Measurements from ENCODE around the gene FTHL17. TPM values are rescaled to one million over a fixed set of nuclear protein-coding genes. Genes with fewer than 3 reads are reported as not detected.

The FTHL17 gene
- total RNA-seq, 1 donor from 2014 or later: not detected

GRCh38 chrX:31057691-31058090 lies 14.2 kb downstream of the FTHL17 start:
- intact Hi-C loops (cut with micrococcal nuclease): no loop called here
- H3K4me1 Mint-ChIP-seq: no peaks in the 10 kb centered on the region
- H3K4me3 Mint-ChIP-seq: no peak overlapping the region
- CTCF ChIA-PET: interaction anchor here (0.7 kb wide), 1 partner anchor 156 kb away, joined by 4 read pairs; no protein-coding TSS in a partner anchor
- H3K27me3 Mint-ChIP-seq: no peaks in the 10 kb centered on the region
- DNase-seq: no peak
- TF ChIP-seq, protein P1, sequence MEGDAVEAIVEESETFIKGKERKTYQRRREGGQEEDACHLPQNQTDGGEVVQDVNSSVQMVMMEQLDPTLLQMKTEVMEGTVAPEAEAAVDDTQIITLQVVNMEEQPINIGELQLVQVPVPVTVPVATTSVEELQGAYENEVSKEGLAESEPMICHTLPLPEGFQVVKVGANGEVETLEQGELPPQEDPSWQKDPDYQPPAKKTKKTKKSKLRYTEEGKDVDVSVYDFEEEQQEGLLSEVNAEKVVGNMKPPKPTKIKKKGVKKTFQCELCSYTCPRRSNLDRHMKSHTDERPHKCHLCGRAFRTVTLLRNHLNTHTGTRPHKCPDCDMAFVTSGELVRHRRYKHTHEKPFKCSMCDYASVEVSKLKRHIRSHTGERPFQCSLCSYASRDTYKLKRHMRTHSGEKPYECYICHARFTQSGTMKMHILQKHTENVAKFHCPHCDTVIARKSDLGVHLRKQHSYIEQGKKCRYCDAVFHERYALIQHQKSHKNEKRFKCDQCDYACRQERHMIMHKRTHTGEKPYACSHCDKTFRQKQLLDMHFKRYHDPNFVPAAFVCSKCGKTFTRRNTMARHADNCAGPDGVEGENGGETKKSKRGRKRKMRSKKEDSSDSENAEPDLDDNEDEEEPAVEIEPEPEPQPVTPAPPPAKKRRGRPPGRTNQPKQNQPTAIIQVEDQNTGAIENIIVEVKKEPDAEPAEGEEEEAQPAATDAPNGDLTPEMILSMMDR (IDR thresholded peaks at IDR 0.05): no peak
- H3K36me3 Mint-ChIP-seq (ENCODE audit: low read depth): no peaks in the 10 kb centered on the region
- POLR2A ChIA-PET: no interaction called here
- H3K9me3 Mint-ChIP-seq: no peaks in the 10 kb centered on the region
- no peak overlapping the region for H3K27ac Mint-ChIP-seq
- ATAC-seq (ENCODE audit: low read depth): no peak

GRCh38 chrX:31057291-31057690 lies 14.6 kb downstream of the FTHL17 start:
- no peak for DNase-seq
- TF ChIP-seq, protein P1 (IDR thresholded peaks at IDR 0.05): no peak
- Mint-ChIP-seq H3K27ac (no peak overlapping the region), H3K4me3 (no peak overlapping the region), H3K36me3 (ENCODE audit: low read depth) (no peaks in the 10 kb centered on the region), H3K4me1 (no peaks in the 10 kb centered on the region), H3K9me3 (no peaks in the 10 kb centered on the region), H3K27me3 (no peaks in the 10 kb centered on the region)
- CTCF ChIA-PET: interaction anchor here (0.7 kb wide), 1 partner anchor 156 kb away, joined by 4 read pairs; no protein-coding TSS in a partner anchor
- POLR2A ChIA-PET: no interaction called here
- no peak for ATAC-seq (ENCODE audit: low read depth)
- intact Hi-C loops (cut with micrococcal nuclease): no loop called here

DNA sequence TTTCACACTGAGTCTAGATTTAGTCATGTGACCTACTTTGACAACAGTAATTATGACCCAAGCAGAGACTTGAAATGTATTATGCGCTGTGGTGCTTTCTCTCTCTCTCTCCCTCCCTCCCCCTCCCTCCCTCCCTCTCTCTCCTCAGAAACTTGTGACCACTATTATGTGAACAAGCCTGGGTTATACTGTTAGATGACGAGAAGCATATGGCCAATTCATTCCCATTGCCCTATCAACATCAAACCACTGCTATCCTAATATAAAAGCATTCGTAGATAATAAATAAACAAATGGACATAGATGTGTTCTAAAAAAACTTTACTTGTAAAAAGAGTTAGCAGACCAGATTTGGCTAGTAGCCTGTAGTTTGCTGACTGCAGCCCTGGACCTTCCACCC lies 18.2 kb downstream of the FTHL17 start:
- no peaks in the 10 kb centered on the region for H3K36me3 Mint-ChIP-seq (ENCODE audit: low read depth)
- H3K4me3 Mint-ChIP-seq: no peak overlapping the region
- POLR2A ChIA-PET: no interaction called here
- intact Hi-C loops (cut with micrococcal nuclease): no loop called here
- H3K9me3 Mint-ChIP-seq: no peaks in the 10 kb centered on the region
- DNase-seq (no peak), ATAC-seq (ENCODE audit: low read depth) (no peak)
- CTCF ChIA-PET: no interaction called here
- TF ChIP-seq, protein P1 (IDR thresholded peaks at IDR 0.05): no peak
- no peaks in the 10 kb centered on the region for H3K27me3 Mint-ChIP-seq
- no peak overlapping the region for H3K27ac Mint-ChIP-seq
- H3K4me1 Mint-ChIP-seq: no peaks in the 10 kb centered on the region

- CTCF ChIA-PET: interaction anchor here (0.6 to 5.9 kb wide), 19 partner anchors 12 to 623 kb away, joined by 3 to 110 read pairs (median 4); no protein-coding TSS in a partner anchor
- intact Hi-C loops (cut with micrococcal nuclease): loop anchor here (1.0 to 5.0 kb wide), 5 partner anchors 175 to 619 kb away; no protein-coding TSS in a partner anchor
- H3K4me1 Mint-ChIP-seq: peaks cover 2% of the 10 kb centered on the region
- no peaks in the 10 kb centered on the region for H3K36me3 Mint-ChIP-seq (ENCODE audit: low read depth)
- POLR2A ChIA-PET: no interaction called here
- H3K27ac Mint-ChIP-seq: no peak overlapping the region
- DNase-seq (no peak), ATAC-seq (ENCODE audit: low read depth) (no peak)
- H3K9me3 Mint-ChIP-seq: no peaks in the 10 kb centered on the region
- no peaks in the 10 kb centered on the region for H3K27me3 Mint-ChIP-seq
- TF ChIP-seq, protein P1 (IDR thresholded peaks at IDR 0.05): no peak
- no peak overlapping the region for H3K4me3 Mint-ChIP-seq
Measured at GRCh38 chrX:31039327-31039711, 32.5 kb downstream of the FTHL17 start.

DNA sequence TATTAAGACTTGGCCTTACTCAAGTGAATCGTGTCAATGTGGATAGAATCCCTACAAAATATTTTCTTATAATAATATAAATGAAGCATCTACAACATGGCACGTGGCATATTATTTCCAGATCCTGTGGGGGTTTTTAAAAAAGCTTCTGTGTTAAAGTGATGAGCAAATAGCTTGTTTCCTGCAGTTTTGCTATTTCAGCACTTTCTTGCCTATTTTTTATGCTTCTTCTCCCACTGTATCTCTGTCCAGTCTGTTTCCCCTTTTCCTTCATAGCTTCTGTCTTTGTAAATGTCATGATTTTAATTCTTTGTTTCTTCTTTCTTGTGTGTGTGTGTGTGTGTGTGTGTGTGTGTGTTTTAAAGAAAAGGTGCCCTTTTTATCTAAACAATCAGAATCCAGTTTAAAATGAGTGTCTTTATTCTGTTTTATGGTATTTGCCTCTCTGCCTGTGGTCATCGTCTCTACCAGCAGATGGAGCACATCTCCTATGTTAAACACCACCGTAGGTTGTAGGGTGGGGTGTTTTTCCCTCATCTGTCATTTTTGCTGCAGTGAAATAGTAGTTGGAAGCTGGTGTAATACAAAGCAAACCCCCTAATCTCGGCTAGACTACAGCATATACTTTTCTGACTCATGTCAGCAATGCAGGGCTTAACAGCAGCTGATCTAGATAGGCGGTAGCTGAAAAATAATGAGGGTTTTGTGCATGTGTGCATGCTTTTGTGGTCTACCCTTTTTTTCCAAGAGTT lies 33.1 kb downstream of the FTHL17 start:
- ATAC-seq (ENCODE audit: low read depth): peak; percentile 62
- intact Hi-C loops (cut with micrococcal nuclease): loop anchor here (1.0 to 5.0 kb wide), 5 partner anchors 176 to 620 kb away; no protein-coding TSS in a partner anchor
- H3K27me3 Mint-ChIP-seq: no peaks in the 10 kb centered on the region
- no peak for DNase-seq
- no peak overlapping the region for H3K4me3 Mint-ChIP-seq
- TF ChIP-seq, protein P1 (IDR thresholded peaks at IDR 0.05): no peak
- CTCF ChIA-PET: interaction anchor here (0.6 to 5.9 kb wide), 21 partner anchors 11 to 624 kb away, joined by 3 to 110 read pairs (median 4); no protein-coding TSS in a partner anchor
- no peak overlapping the region for H3K27ac Mint-ChIP-seq
- POLR2A ChIA-PET: no interaction called here
- H3K4me1 Mint-ChIP-seq: peaks cover 2% of the 10 kb centered on the region
- H3K9me3 Mint-ChIP-seq: no peaks in the 10 kb centered on the region
- H3K36me3 Mint-ChIP-seq (ENCODE audit: low read depth): no peaks in the 10 kb centered on the region
